ENCODE measurements around the gene FAM43A.

- no peak for TF ChIP-seq CTCF (conservative IDR thresholded peaks at IDR 0.05; ENCODE audit: low read length)
- TF ChIP-seq EZH2phosphoT487 (IDR thresholded peaks at IDR 0.05; ENCODE audit: borderline replicate concordance, low read depth, low read length): no peak
Observed at GRCh38 chr3:194675081-194675640, 10.5 kb upstream of the FAM43A start.

All from OCI-LY7 (cell line).